H1 (cell line): ENCODE data around the gene HPD. TPM values are rescaled to one million over a fixed set of nuclear protein-coding genes. Genes with fewer than 3 reads are reported as not detected.

Source experiments
- CTCF ChIA-PET: fragments of 300-600 bp; sonication (Branson Sonifier 250); formaldehyde crosslinking; loops from one replicate; lab custom pipeline; 2021; ENCODE audit not compliant: partially characterized antibody; lab: Charles Lee
- POLR2A ChIA-PET: fragments of 300-600 bp; sonication (Branson Sonifier 250); formaldehyde crosslinking; loops from one replicate; lab custom pipeline; 2021; ENCODE audit warnings: inconsistent platforms; ENCODE audit not compliant: partially characterized antibody; lab: Charles Lee
- DNase-seq, 2 experiments: peaks; one replicate each; pipeline versions ENCODE4 v3.0.0 to v3.0.0-alpha.2; 2010 to 2022; ENCODE audit warnings: low spot score in 2 of 2, low read depth in 1 of 2, mixed read lengths in 1 of 2
- FAIRE-seq: peaks from 2 replicates; lab custom pipeline; 2011; peaks lifted over from hg19 to GRCh38; lab: Jason Lieb, UNC
- H2AFZ ChIP-seq: 2 replicates; pipeline ENCODE4 v1.8.1; 2012; ENCODE audit warnings: low read length, inconsistent platforms
- H2AK5ac ChIP-seq: 2 replicates; pipeline ENCODE4 v1.6.1; 2013; ENCODE audit warnings: low read depth, low read length
- H2BK120ac ChIP-seq: replicated peaks from 2 replicates; pipeline ENCODE3; 2013; ENCODE audit warnings: low read depth, low read length, inconsistent platforms
- H2BK12ac ChIP-seq: 2 replicates; pipeline ENCODE4 v1.6.1; 2013; ENCODE audit warnings: low read depth, low read length
- H2BK15ac ChIP-seq: 2 replicates; pipeline ENCODE4 v1.6.1; 2013; ENCODE audit warnings: low read length
- H2BK20ac ChIP-seq: 2 replicates; pipeline ENCODE4 v1.6.1; 2013; ENCODE audit warnings: low read length
- H2BK5ac ChIP-seq: 2 replicates; pipeline ENCODE4 v1.6.1; 2013; ENCODE audit warnings: low read depth, low read length
- H3K14ac ChIP-seq: 2 replicates; pipeline ENCODE4 v1.6.1; 2013; ENCODE audit warnings: inconsistent platforms; ENCODE audit not compliant: insufficient read length
- H3K18ac ChIP-seq: 2 replicates; pipeline ENCODE4 v1.6.1; 2013; ENCODE audit warnings: low read length; ENCODE audit errors: extremely low read depth
- H3K23ac ChIP-seq: 2 replicates; pipeline ENCODE4 v1.6.1; 2013; ENCODE audit warnings: inconsistent platforms; ENCODE audit not compliant: insufficient read length
- H3K23me2 ChIP-seq: 2 replicates; pipeline ENCODE4 v1.6.1; 2013; ENCODE audit warnings: low read depth, low read length
- H3K27ac ChIP-seq: 2 replicates; pipeline ENCODE4 v1.6.1; 2011; ENCODE audit warnings: low read depth, low read length, inconsistent platforms
- H3K27me3 ChIP-seq, 4 experiments: replicated peaks in 1 of 4; 1 replicate in 1 of 4; 2 replicates in 3 of 4; pipeline versions ENCODE4 v1.6.1 to v1.8.1; 2011 to 2013; ENCODE audit warnings: low read length in 3 of 4, mild to moderate bottlenecking in 3 of 4, inconsistent platforms in 2 of 4, mixed read lengths in 2 of 4, moderate library complexity in 1 of 4; ENCODE audit not compliant: control insufficient read depth in 3 of 4, insufficient read depth in 3 of 4; ENCODE audit errors: extremely low read depth in 1 of 4
- H3K36me3 ChIP-seq, 4 experiments: 2 replicates each; pipeline versions ENCODE4 v1.6.1 to v1.8.1; 2011 to 2013; ENCODE audit warnings: mild to moderate bottlenecking in 4 of 4, low read length in 3 of 4, moderate library complexity in 2 of 4, control low read depth in 1 of 4, inconsistent platforms in 1 of 4; ENCODE audit not compliant: insufficient read depth in 4 of 4, control insufficient read depth in 2 of 4
- H3K4ac ChIP-seq: replicated peaks from 2 replicates; pipeline ENCODE3; 2013; ENCODE audit warnings: low read length, low read depth, mixed read lengths, inconsistent platforms; ENCODE audit not compliant: insufficient read length
- H3K4me1 ChIP-seq, 4 experiments: replicated peaks in 1 of 4; 1 replicate in 1 of 4; 2 replicates in 3 of 4; pipeline versions ENCODE4 v1.6.1 to v1.8.1; 2011 to 2013; ENCODE audit warnings: low read length in 3 of 4, inconsistent platforms in 2 of 4, mixed read lengths in 1 of 4; ENCODE audit not compliant: insufficient read depth in 4 of 4, control insufficient read depth in 3 of 4
- H3K4me2 ChIP-seq, 2 experiments: 2 replicates each; pipeline versions ENCODE4 v1.6.1 to v1.8.1; 2011 to 2013; ENCODE audit warnings: low read depth in 2 of 2, low read length in 2 of 2, control low read depth in 1 of 2, inconsistent platforms in 1 of 2, mild to moderate bottlenecking in 1 of 2; ENCODE audit not compliant: insufficient read depth in 1 of 2
- H3K4me3 ChIP-seq, 4 experiments: fragments of 200-600, 300-600 bp in 1 of 4; sonication (generic), shearing (Covaris generic), sonication (Bioruptor Twin) in 1 of 4; 2 replicates each; pipeline versions ENCODE4 v1.5.1 to v1.8.1; 2011 to 2016; ENCODE audit warnings: low read length in 4 of 4, low read depth in 3 of 4, control low read depth in 2 of 4, inconsistent platforms in 2 of 4, mild to moderate bottlenecking in 2 of 4, mixed read lengths in 1 of 4, moderate library complexity in 1 of 4; ENCODE audit not compliant: insufficient read depth in 2 of 4; ENCODE audit errors: extremely low read depth in 1 of 4
- H3K56ac ChIP-seq: replicated peaks from 2 replicates; pipeline ENCODE3; 2013; ENCODE audit warnings: low read depth, mild to moderate bottlenecking, mixed read lengths, low read length, inconsistent platforms; ENCODE audit not compliant: insufficient read length
- H3K79me1 ChIP-seq: 2 replicates; pipeline ENCODE4 v1.6.1; 2013; ENCODE audit warnings: low read depth, low read length, control low read depth
- H3K79me2 ChIP-seq, 2 experiments: 2 replicates each; pipeline versions ENCODE4 v1.6.1 to v1.8.1; 2012 to 2013; ENCODE audit warnings: low read length in 2 of 2, mild to moderate bottlenecking in 2 of 2, inconsistent platforms in 1 of 2; ENCODE audit not compliant: insufficient read depth in 2 of 2, control insufficient read depth in 1 of 2
- H3K9ac ChIP-seq, 4 experiments: replicated peaks in 1 of 4; 1 replicate in 1 of 4; 2 replicates in 3 of 4; pipeline versions ENCODE4 v1.6.1 to v1.8.1; 2011 to 2013; ENCODE audit warnings: low read depth in 3 of 4, low read length in 3 of 4, control low read depth in 2 of 4, mild to moderate bottlenecking in 2 of 4, moderate library complexity in 2 of 4, inconsistent platforms in 1 of 4; ENCODE audit errors: extremely low read depth in 1 of 4
- H3K9me3 ChIP-seq, 2 experiments: 2 replicates each; pipeline versions ENCODE4 v1.6.1 to v1.8.1; 2012 to 2013; ENCODE audit warnings: mild to moderate bottlenecking in 2 of 2, moderate library complexity in 2 of 2, control low read depth in 1 of 2, inconsistent platforms in 1 of 2, low read depth in 1 of 2, low read length in 1 of 2, mixed read lengths in 1 of 2; ENCODE audit not compliant: insufficient read depth in 2 of 2
- H4K20me1 ChIP-seq, 2 experiments: replicated peaks in 1 of 2; 2 replicates each; pipeline versions ENCODE3 to v1.8.1; 2011 to 2013; ENCODE audit warnings: inconsistent platforms in 2 of 2, low read length in 2 of 2, mild to moderate bottlenecking in 1 of 2; ENCODE audit not compliant: insufficient read depth in 2 of 2, control insufficient read depth in 1 of 2
- H4K5ac ChIP-seq: 2 replicates; pipeline ENCODE4 v1.6.1; 2013; ENCODE audit warnings: low read length, low read depth, mixed read lengths, inconsistent platforms; ENCODE audit not compliant: insufficient read length
- H4K8ac ChIP-seq: 2 replicates; pipeline ENCODE4 v1.8.0; 2013; ENCODE audit warnings: mild to moderate bottlenecking, moderate library complexity, low read length, inconsistent platforms; ENCODE audit not compliant: insufficient read depth; ENCODE audit errors: extremely low read depth
- H4K91ac ChIP-seq: replicated peaks from 2 replicates; pipeline ENCODE3; 2013; ENCODE audit warnings: low read length, mixed read lengths, inconsistent platforms; ENCODE audit not compliant: insufficient read length
- CHD1 ChIP-seq: IDR thresholded peaks from 2 replicates; pipeline ENCODE4 v1.6.1; 2012; ENCODE audit warnings: low read depth, low read length, improper control_type of control experiment
- E2F6 ChIP-seq: IDR thresholded peaks from 2 replicates; pipeline ENCODE4 v1.6.1; 2012; ENCODE audit warnings: inconsistent platforms
- EGR1 ChIP-seq: IDR thresholded peaks from 2 replicates; pipeline ENCODE4 v1.6.1; 2011; ENCODE audit warnings: low read depth, low read length, borderline replicate concordance
- HDAC2 ChIP-seq, 2 experiments: fragments of 300-600 bp in 1 of 2; sonication (generic) in 1 of 2; IDR thresholded peaks; 2 replicates each; pipeline ENCODE4 v1.6.1; 2011 to 2012; ENCODE audit warnings: low read depth in 2 of 2, low read length in 2 of 2, mild to moderate bottlenecking in 2 of 2, moderate library complexity in 2 of 2, borderline replicate concordance in 1 of 2, inconsistent platforms in 1 of 2
- KDM1A ChIP-seq: fragments of 200-600, 300-600 bp; sonication (generic); IDR thresholded peaks from 2 replicates; pipeline ENCODE4 v1.7.1; 2016; ENCODE audit warnings: mild to moderate bottlenecking, low read length, borderline replicate concordance
- KDM4A ChIP-seq: IDR thresholded peaks from one replicate; pipeline ENCODE4 v1.7.1; 2012; ENCODE audit warnings: low read depth, mild to moderate bottlenecking, moderate library complexity, low read length, inconsistent platforms; ENCODE audit not compliant: severe bottlenecking
- RFX5 ChIP-seq: IDR thresholded peaks from 2 replicates; pipeline ENCODE4 v1.6.1; 2011; ENCODE audit warnings: low read depth, low read length, improper control_type of control experiment, borderline replicate concordance
- SAP30 ChIP-seq: fragments of 300-600 bp; sonication (generic); IDR thresholded peaks from 2 replicates; pipeline ENCODE4 v1.7.1; 2012; ENCODE audit warnings: low read length, moderate library complexity, mild to moderate bottlenecking, inconsistent platforms; ENCODE audit not compliant: insufficient read depth, insufficient replicate concordance
- SIRT6 ChIP-seq: IDR thresholded peaks from one replicate; pipeline ENCODE4 v1.7.1; 2012; ENCODE audit warnings: low read length, inconsistent platforms
- SIX5 ChIP-seq: IDR thresholded peaks from 2 replicates; pipeline ENCODE4 v1.6.1; 2011; ENCODE audit warnings: mild to moderate bottlenecking, low read depth, low read length
- TCF12 ChIP-seq: IDR thresholded peaks from 2 replicates; pipeline ENCODE4 v1.6.1; 2011; ENCODE audit warnings: low read depth, mild to moderate bottlenecking, low read length
- YY1 ChIP-seq: IDR thresholded peaks from 2 replicates; pipeline ENCODE4 v1.6.1; 2011; ENCODE audit warnings: low read depth, mild to moderate bottlenecking, low read length
- WGBS, 2 experiments: shearing (Covaris generic) in 1 of 2; methylation state at CpG; one replicate each; pipeline versions ENCODE4 v1.1.6 to v1.1.7; 2013 to 2015; ENCODE audit warnings: low lambda C conversion rate in 2 of 2, mixed read lengths in 2 of 2, inconsistent platforms in 1 of 2, low coverage in 1 of 2, missing lambda C conversion rate in 1 of 2; ENCODE audit not compliant: insufficient replicate concordance in 2 of 2, insufficient coverage in 1 of 2, insufficient read length in 1 of 2; ENCODE audit errors: extremely low coverage in 1 of 2, missing lambda C conversion rate in 1 of 2; 5-methylcytosine and 5-hydroxymethylcytosine counted together
- polyA plus RNA-seq, 7 experiments: library from polyadenylated mRNA; depleted of rRNA in 3 of 7; stranded (reverse) in 5 of 7; unstranded in 2 of 7; fragments of >200 nt in 5 of 7; fragments of 200-250 nt in 2 of 7; gene quantifications; 1 replicate in 5 of 7; 2 replicates in 1 of 7; 4 replicates in 1 of 7; pipeline versions ENCODE4 v1.2.1 to v1.2.3, GENCODE V29; 2011 to 2013; ENCODE audit warnings: missing spikeins in 2 of 7, mixed read lengths in 2 of 7
- total RNA-seq: library from RNA; stranded (reverse); fragmentation: NEBNext Ultra II Directional; extraction: Animal tissue kit (Norgen Biotek cat#: 25700); gene quantifications from 2 replicates; pipeline ENCODE4 v1.2.1, GENCODE V29; 2021
- TF ChIP-seq, protein P1 (sequence below): IDR thresholded peaks from 2 replicates; pipeline ENCODE4 v1.6.1; 2012; ENCODE audit warnings: inconsistent platforms

HPD gene
- total and polyA plus RNA-seq, 2 of the 8 experiments (the other 6 are each of a cell fraction or from before 2014, with no cell fraction given) = 0.48 to 0.56 TPM

DNA sequence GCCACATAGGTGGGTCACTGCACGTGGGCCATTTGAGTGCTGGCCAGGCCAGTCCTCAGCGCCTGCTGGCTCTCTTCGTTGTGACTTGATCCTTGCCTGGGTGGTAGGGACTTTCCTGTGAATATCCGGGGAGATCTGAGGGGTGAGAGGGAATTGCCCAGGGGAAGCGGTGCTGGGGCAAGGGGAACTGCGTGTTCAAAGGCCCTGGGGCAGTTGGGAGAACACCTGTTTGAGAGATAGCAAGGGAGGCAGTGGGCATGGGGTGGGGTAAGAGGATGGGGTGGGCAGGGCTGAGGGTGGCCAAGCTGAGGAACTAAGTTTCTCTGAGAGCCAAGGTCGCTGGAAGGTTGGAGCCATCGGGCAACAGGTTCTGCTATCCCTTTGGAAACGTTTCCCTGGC, 29.8 kb downstream of the HPD start:
- H3K9ac ChIP-seq = no peak overlapping the region
- WGBS, 2 experiments = 84% methylated on average over 7 of the region's 9 CpGs; no CpG with 5 or more reads in 1 of the 2 experiments
- TF ChIP-seq KDM4A = no peak
- no peak for TF ChIP-seq KDM1A
- TF ChIP-seq SAP30 = no peak
- TF ChIP-seq E2F6 = no peak
- TF ChIP-seq YY1 = no peak
- TF ChIP-seq CHD1 = no peak
- TF ChIP-seq EGR1 = no peak
- no peak for TF ChIP-seq SIRT6
- no peak for TF ChIP-seq RFX5
- no peak for TF ChIP-seq SIX5
- no peak for TF ChIP-seq HDAC2 (IDR thresholded peaks at IDR 0.05; ENCODE audit: borderline replicate concordance in 1 of 2, low read depth in 2 of 2, low read length in 2 of 2)
- no peak for TF ChIP-seq TCF12
- TF ChIP-seq, protein P1, sequence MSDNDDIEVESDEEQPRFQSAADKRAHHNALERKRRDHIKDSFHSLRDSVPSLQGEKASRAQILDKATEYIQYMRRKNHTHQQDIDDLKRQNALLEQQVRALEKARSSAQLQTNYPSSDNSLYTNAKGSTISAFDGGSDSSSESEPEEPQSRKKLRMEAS = no peak
- POLR2A ChIA-PET = interaction anchor here (1.3 to 6.4 kb wide), 4 partner anchors 9 to 34 kb away, joined by 3 to 50 read pairs (median 28); partner anchors contain the start of genes RHOF and SETD1B
- H2BK5ac ChIP-seq = no peak overlapping the region
- no peak for FAIRE-seq
- H3K9me3 ChIP-seq = no peaks in the 10 kb centered on the region
- H3K27ac ChIP-seq = no peak overlapping the region
- no peaks in the 10 kb centered on the region for H3K27me3 ChIP-seq
- H2AFZ ChIP-seq = no peak overlapping the region
- CTCF ChIA-PET = interaction anchor here (1.2 to 14.5 kb wide), 3 partner anchors 21 to 34 kb away, joined by 3 to 163 read pairs (median 4); partner anchors contain the start of gene RHOF
- H2BK15ac ChIP-seq = no peak overlapping the region
- H2AK5ac ChIP-seq = no peak overlapping the region
- H4K91ac ChIP-seq = no peak overlapping the region
- H3K4ac ChIP-seq = no peak overlapping the region
- no peak overlapping the region for H2BK20ac ChIP-seq
- peaks cover 0 to 7% of the 10 kb centered on the region in 2 experiments for H4K20me1 ChIP-seq
- no peak overlapping the region for H3K56ac ChIP-seq
- no peaks in the 10 kb centered on the region for H3K79me1 ChIP-seq
- no peaks in the 10 kb centered on the region for H3K23me2 ChIP-seq
- H4K5ac ChIP-seq = no peak overlapping the region
- H3K36me3 ChIP-seq = peaks cover 3 to 42% (median 15%) of the 10 kb centered on the region in 4 experiments; a peak in 7 of 8 replicates
- no peak overlapping the region for H3K14ac ChIP-seq
- H3K4me1 ChIP-seq = no peaks in the 10 kb centered on the region
- H3K18ac ChIP-seq = no peak overlapping the region
- H3K79me2 ChIP-seq = no peaks in the 10 kb centered on the region
- no peak overlapping the region for H4K8ac ChIP-seq
- H3K23ac ChIP-seq = no peak overlapping the region
- DNase-seq = no peak
- H3K4me3 ChIP-seq = no peak overlapping the region
- no peak overlapping the region for H3K4me2 ChIP-seq
- no peak overlapping the region for H2BK12ac ChIP-seq
- no peak overlapping the region for H2BK120ac ChIP-seq
